K562 (cell line): ENCODE measurements around the gene CDC42EP2. TPM values are rescaled to one million over a fixed set of nuclear protein-coding genes. Genes with fewer than 3 reads are reported as not detected.

Source experiments
- ARNT ChIP-seq, 2 experiments: fragments of 450-650 bp; IDR thresholded peaks; 2 replicates each; pipeline ENCODE4 v1.6.1; 2016; ENCODE audit warnings: mild to moderate bottlenecking in 1 of 2
- CXXC5 ChIP-seq: fragments of 250-450 bp; sonication (Bioruptor Pico); IDR thresholded peaks from 2 replicates; pipeline ENCODE4 v1.8.0; 2022; ENCODE audit warnings: inconsistent platforms, mild to moderate bottlenecking, moderate library complexity
- E2F6 ChIP-seq, 2 experiments: IDR thresholded peaks; 2 replicates each; pipeline ENCODE4 v1.6.1; 2011; ENCODE audit warnings: borderline replicate concordance in 1 of 2, control low read depth in 1 of 2, low read depth in 1 of 2, low read length in 1 of 2, mild to moderate bottlenecking in 1 of 2, mixed read lengths in 1 of 2, moderate library complexity in 1 of 2; ENCODE audit not compliant: insufficient read depth in 1 of 2, insufficient read length in 1 of 2, poor library complexity in 1 of 2, severe bottlenecking in 1 of 2; ENCODE audit errors: extremely low read depth in 1 of 2
- HINFP ChIP-seq: fragments of 450-650 bp; conservative IDR thresholded peaks from 2 replicates; pipeline ENCODE4 v1.6.1; 2016; ENCODE audit warnings: missing genetic modification characterization, low read depth, mild to moderate bottlenecking, control low read depth, missing compliant biosample characterization
- MLX ChIP-seq, 2 experiments: fragments of 450-650 bp in 1 of 2; sonication (generic) in 1 of 2; formaldehyde crosslinking; conservative IDR thresholded peaks; 2 replicates each; pipeline versions ENCODE4 v1.4.0 to v1.8.1; 2020 to 2022; ENCODE audit warnings: mild to moderate bottlenecking in 1 of 2, missing genetic modification reagents in 1 of 2
- POLR2AphosphoS5 ChIP-seq: IDR thresholded peaks from 2 replicates; pipeline ENCODE4 v1.6.1; 2011; ENCODE audit warnings: mild to moderate bottlenecking, low read depth, low read length, moderate library complexity; ENCODE audit not compliant: control insufficient read depth, insufficient read depth
- SETDB1 ChIP-seq: IDR thresholded peaks from one replicate; pipeline ENCODE4 v1.6.1; 2012; ENCODE audit warnings: low read length, control low read depth, inconsistent platforms
- SUPT5H ChIP-seq: fragments of 450-650 bp; IDR thresholded peaks from 2 replicates; pipeline ENCODE4 v1.6.1; 2016
- ZBTB11 ChIP-seq, 3 experiments: fragments of 200-800 bp in 1 of 3; fragments of 250-450 bp in 1 of 3; fragments of 450-650 bp in 1 of 3; sonication (Bioruptor Pico) in 1 of 3; sonication (Bioruptor generic) in 1 of 3; formaldehyde crosslinking in 1 of 3; IDR thresholded peaks; 2 replicates each; pipeline versions ENCODE4 v1.6.1 to v1.8.0; 2016 to 2022; ENCODE audit warnings: mild to moderate bottlenecking in 2 of 3, missing genetic modification characterization in 2 of 3, missing compliant biosample characterization in 1 of 3, moderate library complexity in 1 of 3
- ZSCAN32 ChIP-seq: fragments of 450-650 bp; formaldehyde crosslinking; IDR thresholded peaks from 2 replicates; pipeline ENCODE4 v1.4.0; 2020; ENCODE audit warnings: mild to moderate bottlenecking, moderate library complexity
- polyA plus RNA-seq, 8 experiments: library from polyadenylated mRNA; depleted of rRNA in 4 of 8; stranded (reverse) in 5 of 8; unstranded in 3 of 8; fragments of >200 nt; fragmentation: Nextera tagmentation in 2 of 8; fragmentation: Illumina TruSeq in 1 of 8; extraction: Ambion mirVana in 2 of 8; extraction: Trizol in 1 of 8; gene quantifications; 2 replicates each; pipeline versions ENCODE4 v1.2.1 to v1.2.3, GENCODE V29; 2011 to 2014; ENCODE audit warnings: inconsistent platforms in 1 of 8, missing spikeins in 1 of 8
- total RNA-seq, 7 experiments: library from RNA; depleted of rRNA in 6 of 7; stranded (reverse); fragments of >200 nt in 6 of 7; fragmentation: Illumina TruSeq in 2 of 7; extraction: Trizol in 2 of 7; gene quantifications; 2 replicates each; pipeline versions ENCODE4 v1.2.1 to v1.2.3, GENCODE V29; 2011 to 2021; ENCODE audit warnings: low replicate concordance in 1 of 7
- TF ChIP-seq, protein P1 (sequence below), 2 experiments: IDR thresholded peaks in 1 of 2; conservative IDR thresholded peaks in 1 of 2; 2 replicates each; pipeline ENCODE4 v1.6.1; 2016; ENCODE audit warnings: low read depth in 2 of 2, mild to moderate bottlenecking in 1 of 2, missing compliant biosample characterization in 1 of 2, missing genetic modification characterization in 1 of 2, moderate library complexity in 1 of 2

CDC42EP2 gene
- total and polyA plus RNA-seq, 9 of the 15 experiments (the other 6 are each of a cell fraction or from before 2014, with no cell fraction given), result 0.27 to 3.5 (median 0.83) TPM; not detected in 1

- TF ChIP-seq E2F6 (IDR thresholded peaks at IDR 0.05; ENCODE audit: borderline replicate concordance in 1 of 2, extremely low read depth in 1 of 2, insufficient read depth in 1 of 2, insufficient read length in 1 of 2, low read depth in 1 of 2, low read length in 1 of 2, poor library complexity in 1 of 2, severe bottlenecking in 1 of 2) (peak in 1 of 2 experiments; percentile 19), SETDB1 (no peak), ZSCAN32 (CRISPR knock-in tag) (no peak), ARNT (IDR thresholded peaks at IDR 0.05) (no peak), POLR2AphosphoS5 (0 out of 2 replicates have a peak, but pooled peaks have one; percentile 18), CXXC5 (CRISPR knock-in tag) (peak; percentile 42; the same call in 1 of the 2 replicates), HINFP (tag) (peak; percentile 83), ZBTB11 (CRISPR knock-in tag; IDR thresholded peaks at IDR 0.05) (peak in 2 of 3 experiments; percentile 56 to 83; a peak in 3 of 6 replicates), SUPT5H (peak; percentile 62), MLX (CRISPR knock-in tag; conservative IDR thresholded peaks at IDR 0.05) (no peak)
- TF ChIP-seq, protein P1, sequence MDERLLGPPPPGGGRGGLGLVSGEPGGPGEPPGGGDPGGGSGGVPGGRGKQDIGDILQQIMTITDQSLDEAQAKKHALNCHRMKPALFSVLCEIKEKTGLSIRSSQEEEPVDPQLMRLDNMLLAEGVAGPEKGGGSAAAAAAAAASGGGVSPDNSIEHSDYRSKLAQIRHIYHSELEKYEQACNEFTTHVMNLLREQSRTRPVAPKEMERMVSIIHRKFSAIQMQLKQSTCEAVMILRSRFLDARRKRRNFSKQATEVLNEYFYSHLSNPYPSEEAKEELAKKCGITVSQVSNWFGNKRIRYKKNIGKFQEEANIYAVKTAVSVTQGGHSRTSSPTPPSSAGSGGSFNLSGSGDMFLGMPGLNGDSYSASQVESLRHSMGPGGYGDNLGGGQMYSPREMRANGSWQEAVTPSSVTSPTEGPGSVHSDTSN (CRISPR knock-in tag; IDR thresholded peaks at IDR 0.05; ENCODE audit: low read depth), result no peak
- TF ChIP-seq, protein P1 (tag; conservative IDR thresholded peaks at IDR 0.05; ENCODE audit: low read depth), result no peak
Observed at GRCh38 chr11:65314501-65315203, at the start of gene CDC42EP2 (continued).
